Activated T-cell treated with anti-CD3 and anti-CD28 coated beads for 4 hours (primary cell): ENCODE data around the gene GSG1L.
"Not testable (repeated sequence)": the region's sequence is repeated elsewhere in the genome, so short reads cannot be mapped to it uniquely, and the experiment has no call there.

Experiments used
- DNase-seq: peaks from one replicate; pipeline ENCODE4 v3.0.0-alpha.2; 2020

The GSG1L gene

GRCh38 chr16:27746076-27746855 is 317.2 kb downstream of the GSG1L start:
- DNase-seq, result no peak

GRCh38 chr16:27745348-27745747 is 318.2 kb downstream of the GSG1L start:
- DNase-seq, result no peak

GRCh38 chr16:27743963-27744362 is 319.6 kb downstream of the GSG1L start:
- DNase-seq, result no peak

- DNase-seq, result not testable (repeated sequence)
Measured at GRCh38 chr16:27743001-27743400, 320.5 kb downstream of the GSG1L start.

DNA sequence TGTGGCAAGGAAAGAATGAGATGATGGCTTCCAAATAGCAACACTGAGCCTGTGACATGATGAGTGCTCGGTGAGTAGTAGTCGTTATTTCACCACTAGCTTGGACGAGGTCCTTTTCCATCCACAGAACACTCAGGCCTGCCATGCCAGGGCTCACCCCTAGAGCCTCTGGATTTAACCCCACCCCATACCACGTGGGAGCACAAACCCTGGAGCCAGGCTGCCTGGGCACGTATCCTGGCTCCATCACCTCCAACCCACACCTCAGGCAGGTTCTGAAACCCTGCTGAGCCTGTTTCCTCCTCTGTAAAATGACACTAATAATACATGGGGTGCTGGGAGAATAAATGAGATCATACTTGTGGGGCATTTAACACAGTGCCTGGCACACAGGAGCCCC is 321.2 kb downstream of the GSG1L start:
- DNase-seq, result no peak

- DNase-seq, result no peak
Measured at GRCh38 chr16:27740496-27741201, 322.9 kb downstream of the GSG1L start.

DNA sequence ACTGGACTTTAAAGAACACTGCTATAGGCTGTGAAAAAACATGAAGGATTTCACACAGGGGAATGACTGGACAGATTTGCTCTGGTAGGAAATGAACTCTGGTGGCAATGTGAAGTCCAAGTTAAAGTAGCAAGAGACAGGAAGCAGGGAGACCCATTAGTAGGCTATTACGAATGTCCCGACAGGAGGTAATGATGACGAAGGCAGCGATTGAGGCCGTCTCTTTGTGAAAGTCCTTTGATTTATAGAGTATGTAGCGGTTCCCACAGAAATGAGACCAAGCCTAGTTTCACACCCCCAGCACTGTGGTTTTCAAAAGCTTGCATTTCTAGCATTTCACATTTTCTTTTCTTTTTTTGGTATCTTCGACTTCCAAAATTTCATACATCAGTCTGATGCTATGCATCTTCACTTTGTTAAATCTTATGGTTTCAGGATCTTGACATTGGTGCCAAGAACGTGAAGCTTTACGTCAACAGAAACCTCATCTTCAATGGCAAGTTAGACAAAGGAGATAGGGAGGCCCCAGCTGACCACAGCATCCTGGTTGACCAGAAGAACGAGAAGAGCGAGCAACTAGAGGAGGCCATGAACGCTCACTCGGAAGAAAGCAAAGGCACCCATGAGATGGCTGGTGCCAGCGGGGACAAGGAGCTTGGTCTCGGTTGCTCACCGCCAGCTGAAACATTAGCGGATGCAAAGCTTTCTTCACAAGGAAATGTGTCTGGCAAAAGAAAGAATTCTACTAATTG is 323.7 kb downstream of the GSG1L start:
- DNase-seq, result no peak

DNA sequence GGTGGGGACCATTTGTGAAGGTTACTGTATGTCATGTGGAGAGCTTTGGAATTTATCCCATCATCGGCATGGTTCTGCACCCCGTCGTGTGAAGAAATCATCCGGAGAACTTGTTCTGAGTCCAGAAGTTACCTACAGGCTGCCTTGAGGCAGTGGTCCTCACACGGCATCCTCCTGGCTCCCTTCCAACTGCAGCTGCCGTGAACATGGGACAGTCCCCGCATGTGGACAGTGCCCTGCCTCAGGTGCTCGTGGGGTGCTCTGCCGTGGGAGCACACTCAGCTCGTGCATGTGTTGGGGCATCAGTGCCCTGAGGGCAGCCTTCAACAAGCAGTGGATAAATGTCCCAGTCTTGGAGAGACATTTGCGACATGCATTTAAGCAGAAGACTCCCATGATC is 324.9 kb downstream of the GSG1L start:
- no peak for DNase-seq
